Measurements from ENCODE around the gene GPATCH8.

GRCh38 chr17:44379887-44380286 is 123.3 kb downstream of the GPATCH8 start:
- TF ChIP-seq CTCF (IDR thresholded peaks at IDR 0.05; ENCODE audit: control extremely low read depth in 1 of 3, insufficient read depth in 1 of 3, low read depth in 1 of 3, low read length in 3 of 3) (no peak), POLR2A (IDR thresholded peaks at IDR 0.05; ENCODE audit: control extremely low read depth in 1 of 2, low read depth in 2 of 2, low read length in 2 of 2) (no peak)

Data from H1 (cell line).